OCI-LY1 (cell line): ENCODE data around the gene RABL2A.
"Not testable (repeated sequence)": the region's sequence is repeated elsewhere in the genome, so short reads cannot be mapped to it uniquely, and the experiment has no call there.

Source experiments
- CTCF ChIP-seq: fragments of 200-600 bp; sonication (generic), shearing (Covaris generic); IDR thresholded peaks from 2 replicates; pipeline ENCODE4 v1.5.1; 2017; ENCODE audit warnings: mild to moderate bottlenecking, antibody characterized with exemption, low read length, moderate library complexity, mixed read lengths
- EZH2 ChIP-seq: fragments of 200-600 bp; sonication (generic), shearing (Covaris generic); IDR thresholded peaks from 2 replicates; pipeline ENCODE4 v1.8.0; 2017; ENCODE audit warnings: borderline replicate concordance, mixed run types, mild to moderate bottlenecking, antibody characterized with exemption, low read length, moderate library complexity, mixed read lengths

GRCh38 chr2:113656031-113656624 lies 29.1 kb downstream of the RABL2A start:
- TF ChIP-seq CTCF, EZH2: not testable (repeated sequence)
